ENCODE measurements around the gene PPP1R3G.

DNA sequence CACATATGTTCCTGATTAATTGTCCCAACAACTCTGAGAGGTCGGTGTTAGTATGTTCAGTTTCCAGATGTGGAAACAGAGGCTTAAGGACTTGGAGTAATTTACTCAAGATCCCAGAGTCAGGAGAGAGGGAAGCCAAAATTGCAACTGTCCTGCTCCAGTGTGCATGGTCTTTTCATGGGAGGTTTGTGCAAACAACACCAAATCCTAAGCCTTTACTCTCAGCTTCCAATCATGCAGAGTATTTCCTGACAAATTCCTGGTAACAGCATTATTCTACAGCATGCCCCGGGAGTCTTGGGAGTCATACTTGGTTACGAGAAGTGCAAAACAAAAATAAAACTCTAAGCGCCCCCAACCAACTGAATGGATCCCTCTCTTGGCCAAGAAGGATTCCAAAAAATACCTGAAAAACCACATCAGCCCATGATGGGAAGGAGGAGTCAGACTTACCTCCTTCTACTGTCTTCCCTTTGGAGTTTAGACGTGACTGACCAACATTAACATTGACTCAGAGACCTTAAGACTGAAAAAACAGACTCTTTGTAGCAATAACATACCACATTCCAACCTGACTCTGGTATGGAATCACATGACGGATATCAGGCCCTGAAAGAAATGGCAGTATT is 30.8 kb upstream of the PPP1R3G start:
- TF ChIP-seq, protein P1, sequence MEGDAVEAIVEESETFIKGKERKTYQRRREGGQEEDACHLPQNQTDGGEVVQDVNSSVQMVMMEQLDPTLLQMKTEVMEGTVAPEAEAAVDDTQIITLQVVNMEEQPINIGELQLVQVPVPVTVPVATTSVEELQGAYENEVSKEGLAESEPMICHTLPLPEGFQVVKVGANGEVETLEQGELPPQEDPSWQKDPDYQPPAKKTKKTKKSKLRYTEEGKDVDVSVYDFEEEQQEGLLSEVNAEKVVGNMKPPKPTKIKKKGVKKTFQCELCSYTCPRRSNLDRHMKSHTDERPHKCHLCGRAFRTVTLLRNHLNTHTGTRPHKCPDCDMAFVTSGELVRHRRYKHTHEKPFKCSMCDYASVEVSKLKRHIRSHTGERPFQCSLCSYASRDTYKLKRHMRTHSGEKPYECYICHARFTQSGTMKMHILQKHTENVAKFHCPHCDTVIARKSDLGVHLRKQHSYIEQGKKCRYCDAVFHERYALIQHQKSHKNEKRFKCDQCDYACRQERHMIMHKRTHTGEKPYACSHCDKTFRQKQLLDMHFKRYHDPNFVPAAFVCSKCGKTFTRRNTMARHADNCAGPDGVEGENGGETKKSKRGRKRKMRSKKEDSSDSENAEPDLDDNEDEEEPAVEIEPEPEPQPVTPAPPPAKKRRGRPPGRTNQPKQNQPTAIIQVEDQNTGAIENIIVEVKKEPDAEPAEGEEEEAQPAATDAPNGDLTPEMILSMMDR (IDR thresholded peaks at IDR 0.05; ENCODE audit: low read length) = no peak
- TF ChIP-seq EZH2 (IDR thresholded peaks at IDR 0.05; ENCODE audit: borderline replicate concordance, low read length) = no peak

Measured in OCI-LY1 (cell line).